GM12801 (cell line): ENCODE measurements around the gene IL17REL.

Experiments used
- TF ChIP-seq, protein P1 (sequence below): IDR thresholded peaks from one replicate; pipeline ENCODE4 v1.5.1; 2011; ENCODE audit warnings: control low read depth; ENCODE audit not compliant: insufficient read length; ENCODE audit errors: extremely low read depth

Gene IL17REL

DNA sequence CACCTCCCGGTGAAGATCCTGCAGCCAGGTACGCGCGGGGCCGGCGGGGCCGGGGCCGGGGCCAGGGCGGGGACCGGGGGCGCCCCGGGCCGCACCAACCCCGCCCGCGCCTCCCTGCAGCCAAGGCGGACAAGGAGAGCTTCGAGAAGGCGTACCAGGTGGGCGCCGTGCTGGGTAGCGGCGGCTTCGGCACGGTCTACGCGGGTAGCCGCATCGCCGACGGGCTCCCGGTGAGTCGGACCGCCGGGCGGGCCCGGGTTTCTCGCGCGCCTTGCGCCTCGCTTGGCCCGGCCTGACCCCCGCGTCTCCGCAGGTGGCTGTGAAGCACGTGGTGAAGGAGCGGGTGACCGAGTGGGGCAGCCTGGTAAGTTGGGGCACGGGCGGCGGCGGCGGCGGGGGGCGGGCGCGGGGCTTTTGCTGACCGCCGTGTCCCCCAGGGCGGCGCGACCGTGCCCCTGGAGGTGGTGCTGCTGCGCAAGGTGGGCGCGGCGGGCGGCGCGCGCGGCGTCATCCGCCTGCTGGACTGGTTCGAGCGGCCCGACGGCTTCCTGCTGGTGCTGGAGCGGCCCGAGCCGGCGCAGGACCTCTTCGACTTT is 51.5 kb downstream of the IL17REL start:
- TF ChIP-seq, protein P1, sequence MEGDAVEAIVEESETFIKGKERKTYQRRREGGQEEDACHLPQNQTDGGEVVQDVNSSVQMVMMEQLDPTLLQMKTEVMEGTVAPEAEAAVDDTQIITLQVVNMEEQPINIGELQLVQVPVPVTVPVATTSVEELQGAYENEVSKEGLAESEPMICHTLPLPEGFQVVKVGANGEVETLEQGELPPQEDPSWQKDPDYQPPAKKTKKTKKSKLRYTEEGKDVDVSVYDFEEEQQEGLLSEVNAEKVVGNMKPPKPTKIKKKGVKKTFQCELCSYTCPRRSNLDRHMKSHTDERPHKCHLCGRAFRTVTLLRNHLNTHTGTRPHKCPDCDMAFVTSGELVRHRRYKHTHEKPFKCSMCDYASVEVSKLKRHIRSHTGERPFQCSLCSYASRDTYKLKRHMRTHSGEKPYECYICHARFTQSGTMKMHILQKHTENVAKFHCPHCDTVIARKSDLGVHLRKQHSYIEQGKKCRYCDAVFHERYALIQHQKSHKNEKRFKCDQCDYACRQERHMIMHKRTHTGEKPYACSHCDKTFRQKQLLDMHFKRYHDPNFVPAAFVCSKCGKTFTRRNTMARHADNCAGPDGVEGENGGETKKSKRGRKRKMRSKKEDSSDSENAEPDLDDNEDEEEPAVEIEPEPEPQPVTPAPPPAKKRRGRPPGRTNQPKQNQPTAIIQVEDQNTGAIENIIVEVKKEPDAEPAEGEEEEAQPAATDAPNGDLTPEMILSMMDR: no peak

DNA sequence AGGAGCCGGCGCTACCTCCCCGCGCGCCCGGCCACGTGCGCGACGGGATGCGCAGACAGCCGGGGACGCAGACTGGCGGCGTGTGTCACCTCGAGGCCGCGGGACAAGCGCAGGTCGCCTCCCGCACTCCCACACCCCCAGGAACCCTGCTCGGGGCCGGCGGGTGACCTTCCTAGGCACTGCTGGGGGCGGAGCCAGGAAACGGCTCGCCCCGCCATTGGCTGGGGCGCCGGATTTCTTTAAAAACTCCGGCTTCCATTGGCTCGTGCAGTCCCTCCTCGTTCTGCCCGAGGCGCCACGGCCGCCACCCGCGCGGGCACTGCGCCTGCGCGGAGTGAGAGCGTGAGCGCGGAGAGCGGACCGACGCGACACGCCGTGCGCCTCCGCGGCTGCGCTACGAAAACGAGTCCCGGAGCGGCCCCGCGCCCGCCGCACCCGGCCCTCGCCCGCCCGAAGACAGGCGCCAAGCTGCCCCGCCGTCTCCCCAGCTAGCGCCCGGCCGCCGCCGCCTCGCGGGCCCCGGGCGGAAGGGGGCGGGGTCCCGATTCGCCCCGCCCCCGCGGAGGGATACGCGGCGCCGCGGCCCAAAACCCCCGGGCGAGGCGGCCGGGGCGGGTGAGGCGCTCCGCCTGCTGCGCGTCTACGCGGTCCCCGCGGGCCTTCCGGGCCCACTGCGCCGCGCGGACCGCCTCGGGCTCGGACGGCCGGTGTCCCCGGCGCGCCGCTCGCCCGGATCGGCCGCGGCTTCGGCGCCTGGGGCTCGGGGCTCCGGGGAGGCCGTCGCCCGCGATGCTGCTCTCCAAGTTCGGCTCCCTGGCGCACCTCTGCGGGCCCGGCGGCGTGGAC is 52.2 kb downstream of the IL17REL start, which contains the start of gene PIM3:
PIM3 (plus strand) TSS at position 614 of the 846 bp plus-strand sequence; CDS start at position 790, 176 bp downstream.
- TF ChIP-seq, protein P1: no peak

DNA sequence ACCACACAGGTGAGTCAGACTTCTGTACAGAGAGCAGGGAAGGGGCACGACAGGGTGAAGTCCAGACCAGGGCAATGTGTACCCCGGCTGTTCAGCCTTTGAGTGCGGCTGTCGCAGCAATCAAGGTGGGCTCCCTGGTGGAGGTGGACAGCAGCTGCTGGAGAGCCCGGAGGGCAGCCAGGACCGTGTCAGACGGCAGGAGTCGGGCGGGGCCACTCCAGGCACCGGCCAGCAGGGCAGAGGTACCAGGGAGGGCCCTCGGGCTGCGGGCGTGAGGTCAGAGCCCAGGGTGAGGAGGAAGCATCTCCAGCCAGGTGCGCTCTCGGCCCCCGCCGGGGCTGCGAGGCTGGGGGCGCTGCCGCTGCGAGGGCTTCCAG is 52.8 kb downstream of the IL17REL start:
- TF ChIP-seq, protein P1: no peak

DNA sequence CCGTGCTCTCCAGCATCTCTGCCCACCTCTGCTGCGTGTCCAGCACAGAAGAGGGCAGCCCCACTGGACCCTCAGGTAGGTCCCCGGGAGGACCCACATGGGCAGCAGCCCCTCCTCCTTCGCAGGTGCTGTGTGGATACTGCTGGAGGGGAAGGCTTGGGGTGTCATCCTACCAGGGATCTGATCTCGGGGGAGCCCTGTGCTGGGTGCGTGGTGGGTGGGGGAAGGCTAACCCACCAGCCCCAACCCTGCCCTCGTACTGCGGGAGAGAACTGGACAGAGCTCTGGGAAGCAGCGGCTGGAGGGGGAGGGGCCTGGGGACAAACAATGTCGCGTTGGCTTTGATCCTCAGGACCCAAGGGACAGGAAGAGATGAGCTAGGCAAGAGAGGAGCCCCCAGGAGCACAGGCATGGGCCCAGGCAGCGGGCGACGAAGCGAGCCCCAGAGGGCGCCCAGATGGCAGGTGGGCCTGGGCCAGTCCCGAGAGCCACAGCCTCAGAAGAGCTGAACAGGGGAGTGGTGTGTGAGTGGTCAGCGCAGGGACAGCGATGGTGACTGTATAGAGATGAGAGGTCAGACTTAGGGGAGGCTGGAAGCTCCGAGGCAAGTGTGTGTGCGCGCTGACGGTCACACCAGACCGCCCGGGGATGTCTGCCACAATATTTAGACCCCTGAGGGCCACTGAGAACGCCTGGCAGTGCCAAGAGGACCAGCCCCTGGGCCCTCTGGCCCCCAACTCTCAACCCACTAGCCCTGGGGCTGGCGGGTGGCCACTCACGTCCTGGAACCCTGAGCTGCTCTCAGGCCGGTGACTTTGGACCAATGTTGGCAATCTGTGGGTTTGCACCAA is 53.4 kb downstream of the IL17REL start:
- TF ChIP-seq, protein P1: no peak

DNA sequence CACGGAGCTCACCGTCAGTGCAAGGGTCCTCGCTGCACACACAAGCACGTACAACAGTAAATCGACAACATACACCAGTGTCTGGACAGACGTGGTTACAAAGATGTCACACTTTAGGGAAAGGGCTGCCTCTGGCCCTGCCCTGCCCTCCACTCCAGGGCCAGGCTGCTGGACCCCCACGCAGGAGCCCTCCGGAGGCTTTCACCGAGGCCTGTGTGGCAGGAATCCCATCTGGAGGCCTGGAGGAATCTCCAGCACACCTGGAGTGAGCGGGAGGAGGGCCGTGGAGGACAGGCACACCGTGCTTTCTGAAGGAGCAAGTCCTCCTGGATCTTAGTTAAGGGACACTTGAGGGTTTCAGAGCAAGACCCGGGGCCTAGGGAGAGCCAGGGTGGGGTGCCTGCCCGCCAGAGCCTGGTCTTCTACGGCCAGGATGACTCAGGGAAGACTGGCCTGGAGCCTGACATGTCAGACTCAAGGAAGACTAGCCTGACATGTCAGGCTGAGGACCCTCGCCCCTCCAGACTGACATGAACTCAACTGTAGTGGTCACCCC is 54.1 kb downstream of the IL17REL start:
- TF ChIP-seq, protein P1: no peak

DNA sequence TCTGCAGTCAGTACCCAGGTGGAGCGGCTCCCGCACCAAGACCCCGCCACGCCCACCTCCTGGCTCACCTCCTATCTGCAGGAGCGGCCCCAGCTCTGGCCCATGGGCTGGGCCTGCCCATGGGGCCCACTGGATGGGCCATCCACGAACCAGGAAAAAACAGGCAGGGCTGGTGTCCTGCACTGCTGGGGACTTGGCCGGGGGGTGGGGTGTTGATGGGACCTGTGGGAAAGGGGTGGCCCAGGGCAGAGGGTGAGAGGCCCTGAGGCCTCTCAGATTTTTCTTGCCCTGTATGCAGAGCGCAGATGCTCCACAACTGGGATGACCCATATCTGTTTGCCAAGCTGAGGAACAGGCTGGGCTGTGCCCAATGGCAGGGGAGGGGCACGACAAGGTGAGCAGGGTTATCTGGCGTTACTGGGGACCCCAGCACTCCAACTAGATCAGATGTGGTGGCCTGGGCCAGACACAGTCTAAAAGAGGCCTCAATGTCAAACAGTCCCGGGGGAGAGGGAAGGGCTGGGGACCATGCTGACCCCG is 54.7 kb downstream of the IL17REL start:
- TF ChIP-seq, protein P1: no peak
